Measurements from ENCODE around the gene CAPSL.

DNA sequence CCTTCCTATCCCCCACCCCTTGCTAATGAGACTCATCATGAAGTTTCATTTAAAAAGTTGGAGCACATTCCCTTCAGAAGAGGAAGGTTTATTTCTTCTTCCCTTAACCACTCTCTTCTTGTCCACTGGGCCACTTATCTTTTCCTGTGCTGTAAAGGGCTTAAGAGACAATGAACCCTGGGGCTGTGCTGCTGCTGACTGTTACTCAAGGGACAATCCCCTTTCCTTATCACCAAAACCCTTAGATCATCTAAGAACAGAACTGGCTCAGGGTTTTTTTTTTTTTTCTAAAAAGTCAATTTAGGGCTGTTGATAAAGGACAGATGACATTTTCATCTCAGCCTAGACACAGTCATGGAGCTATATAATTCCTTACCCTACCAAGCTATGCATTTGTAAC, 29.6 kb downstream of the CAPSL start:
- TF ChIP-seq, protein P1, sequence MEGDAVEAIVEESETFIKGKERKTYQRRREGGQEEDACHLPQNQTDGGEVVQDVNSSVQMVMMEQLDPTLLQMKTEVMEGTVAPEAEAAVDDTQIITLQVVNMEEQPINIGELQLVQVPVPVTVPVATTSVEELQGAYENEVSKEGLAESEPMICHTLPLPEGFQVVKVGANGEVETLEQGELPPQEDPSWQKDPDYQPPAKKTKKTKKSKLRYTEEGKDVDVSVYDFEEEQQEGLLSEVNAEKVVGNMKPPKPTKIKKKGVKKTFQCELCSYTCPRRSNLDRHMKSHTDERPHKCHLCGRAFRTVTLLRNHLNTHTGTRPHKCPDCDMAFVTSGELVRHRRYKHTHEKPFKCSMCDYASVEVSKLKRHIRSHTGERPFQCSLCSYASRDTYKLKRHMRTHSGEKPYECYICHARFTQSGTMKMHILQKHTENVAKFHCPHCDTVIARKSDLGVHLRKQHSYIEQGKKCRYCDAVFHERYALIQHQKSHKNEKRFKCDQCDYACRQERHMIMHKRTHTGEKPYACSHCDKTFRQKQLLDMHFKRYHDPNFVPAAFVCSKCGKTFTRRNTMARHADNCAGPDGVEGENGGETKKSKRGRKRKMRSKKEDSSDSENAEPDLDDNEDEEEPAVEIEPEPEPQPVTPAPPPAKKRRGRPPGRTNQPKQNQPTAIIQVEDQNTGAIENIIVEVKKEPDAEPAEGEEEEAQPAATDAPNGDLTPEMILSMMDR (IDR thresholded peaks at IDR 0.05): no peak
- no peak for TF ChIP-seq POLR2A (IDR thresholded peaks at IDR 0.05)
